HepG2 (cell line): ENCODE data around the gene ZNF264. TPM values are rescaled to one million over a fixed set of nuclear protein-coding genes. Genes with fewer than 3 reads are reported as not detected.

ENCODE experiments used
- ATF2 ChIP-seq: sonication (generic); formaldehyde crosslinking; IDR thresholded peaks from 2 replicates; pipeline ENCODE4 v1.4.0; 2020; ENCODE audit warnings: missing genetic modification reagents
- FOXP1 ChIP-seq, 2 experiments: fragments of 450-650 bp in 1 of 2; IDR thresholded peaks; 2 replicates each; pipeline ENCODE4 v1.6.1; 2017 to 2018; ENCODE audit warnings: antibody characterized with exemption in 1 of 2
- KLF12 ChIP-seq: sonication (generic); formaldehyde crosslinking; IDR thresholded peaks from 2 replicates; pipeline ENCODE4 v1.4.0; 2020; ENCODE audit warnings: missing genetic modification reagents, borderline replicate concordance
- MLLT10 ChIP-seq: sonication (generic); formaldehyde crosslinking; IDR thresholded peaks from 2 replicates; pipeline ENCODE4 v1.4.0; 2020; ENCODE audit warnings: missing genetic modification reagents
- NFE2 ChIP-seq: sonication (generic); formaldehyde crosslinking; IDR thresholded peaks from 2 replicates; pipeline ENCODE4 v1.4.0; 2020; ENCODE audit warnings: missing genetic modification reagents
- NFIB ChIP-seq: sonication (generic); formaldehyde crosslinking; IDR thresholded peaks from 2 replicates; pipeline ENCODE4 v1.9.0; 2021; ENCODE audit warnings: missing genetic modification reagents, mild to moderate bottlenecking, borderline replicate concordance
- RFX1 ChIP-seq: fragments of 450-650 bp; IDR thresholded peaks from 2 replicates; pipeline ENCODE4 v1.6.1; 2017
- SOX13 ChIP-seq, 3 experiments: fragments of 450-650 bp in 1 of 3; sonication (generic) in 1 of 3; formaldehyde crosslinking in 1 of 3; IDR thresholded peaks in 2 of 3; conservative IDR thresholded peaks in 1 of 3; 2 replicates each; pipeline versions ENCODE4 v1.5.0 to v1.6.1; 2016 to 2020; ENCODE audit warnings: antibody characterized with exemption in 1 of 3, mild to moderate bottlenecking in 1 of 3, missing compliant biosample characterization in 1 of 3, missing genetic modification reagents in 1 of 3, moderate library complexity in 1 of 3
- ZBTB25 ChIP-seq: IDR thresholded peaks from 2 replicates; pipeline ENCODE4 v1.6.1; 2018; ENCODE audit warnings: missing genetic modification reagents
- ZBTB4 ChIP-seq: sonication (generic); formaldehyde crosslinking; IDR thresholded peaks from 2 replicates; pipeline ENCODE4 v1.4.0; 2020; ENCODE audit warnings: missing genetic modification reagents, mild to moderate bottlenecking, borderline replicate concordance
- ZFP90 ChIP-seq: sonication (generic); formaldehyde crosslinking; IDR thresholded peaks from 2 replicates; pipeline ENCODE4 v1.8.0; 2022; ENCODE audit warnings: missing genetic modification reagents, mild to moderate bottlenecking, inconsistent platforms, borderline replicate concordance
- ZFY ChIP-seq: sonication (generic); formaldehyde crosslinking; IDR thresholded peaks from 2 replicates; pipeline ENCODE4 v1.4.0; 2020; ENCODE audit warnings: missing genetic modification reagents
- ZNF317 ChIP-seq: sonication (generic); formaldehyde crosslinking; IDR thresholded peaks from 2 replicates; pipeline ENCODE4 v1.5.0; 2020; ENCODE audit warnings: mild to moderate bottlenecking, missing genetic modification reagents
- ZNF556 ChIP-seq: sonication (generic); formaldehyde crosslinking; IDR thresholded peaks from 2 replicates; pipeline ENCODE4 v1.4.0; 2020; ENCODE audit warnings: mild to moderate bottlenecking, missing genetic modification reagents, borderline replicate concordance
- ZNF724P ChIP-seq: sonication (generic); formaldehyde crosslinking; IDR thresholded peaks from 2 replicates; pipeline ENCODE4 v1.8.0; 2022; ENCODE audit warnings: missing genetic modification reagents, borderline replicate concordance
- polyA plus RNA-seq, 8 experiments: library from polyadenylated mRNA; depleted of rRNA in 3 of 8; stranded (reverse) in 7 of 8; unstranded in 1 of 8; fragments of >200 nt; fragmentation: Illumina TruSeq in 4 of 8; extraction: Trizol in 4 of 8; gene quantifications; 2 replicates each; pipeline versions ENCODE4 v1.2.1 to v1.2.3, GENCODE V29; 2011 to 2016; ENCODE audit warnings: low read depth in 4 of 8, missing spikeins in 1 of 8, mixed read lengths in 1 of 8; ENCODE audit not compliant: insufficient read depth in 1 of 8
- total RNA-seq, 5 experiments: library from RNA; depleted of rRNA; stranded (reverse); fragments of >200 nt; fragmentation: Illumina TruSeq; extraction: Trizol; gene quantifications; 2 replicates each; pipeline ENCODE4 v1.2.3, GENCODE V29; 2016; ENCODE audit warnings: low read depth in 1 of 5
- TF ChIP-seq, protein P1 (sequence below): sonication (generic); formaldehyde crosslinking; IDR thresholded peaks from 2 replicates; pipeline ENCODE4 v1.4.0; 2020; ENCODE audit warnings: missing genetic modification reagents
- TF ChIP-seq, protein P2 (sequence below): IDR thresholded peaks from 2 replicates; pipeline ENCODE4 v1.6.1; 2016; ENCODE audit warnings: mild to moderate bottlenecking

Gene ZNF264
- total and polyA plus RNA-seq, 2 of the 13 experiments (the other 11 are each of a cell fraction or from before 2014, with no cell fraction given): 3.5 to 17.6 TPM

DNA sequence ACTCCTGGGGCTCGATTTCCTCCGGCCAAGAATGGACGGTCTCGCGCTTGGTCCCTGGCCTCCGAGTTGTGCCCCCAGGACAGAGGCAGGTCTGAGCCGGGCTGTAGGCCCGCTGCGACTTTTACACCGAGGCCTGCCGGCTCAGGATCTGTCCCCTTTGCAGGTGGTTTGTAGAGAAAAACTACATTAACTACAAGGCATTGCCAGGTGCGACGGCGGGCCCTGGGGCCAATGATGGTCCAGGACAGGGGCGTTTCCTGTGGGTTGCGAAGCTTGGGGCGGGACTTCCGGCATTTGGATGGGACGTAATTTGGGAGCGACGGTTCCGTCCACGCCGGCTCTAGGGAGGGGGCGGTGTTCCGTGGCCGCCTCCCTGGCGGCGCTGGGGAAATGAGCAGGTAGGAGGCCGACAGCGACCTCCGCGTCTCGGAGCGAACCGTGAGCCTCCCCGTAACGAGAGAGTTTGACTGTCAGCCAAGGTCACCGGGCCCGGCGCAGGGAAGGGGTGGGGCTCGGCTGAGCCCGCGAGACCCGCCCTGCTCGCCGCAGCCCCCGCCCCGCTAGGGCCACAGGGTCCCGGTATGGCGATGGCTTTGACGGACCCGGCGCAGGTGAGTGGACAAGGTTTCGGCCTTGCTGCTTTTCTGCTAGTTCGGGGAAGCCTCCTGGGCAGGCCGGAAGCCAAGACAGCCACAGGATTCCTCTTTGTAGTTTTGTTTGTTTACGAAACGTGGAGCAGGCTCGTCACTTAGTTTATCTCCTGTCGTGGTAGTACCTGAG lies 49.2 kb downstream of the ZNF264 start, which contains the start of gene ZNF805 (continued):
- no peak; the same call in 1 of the 2 replicates for TF ChIP-seq ZBTB4
- no peak for TF ChIP-seq NFIB (CRISPR knock-in tag)
- no peak for TF ChIP-seq MLLT10 (CRISPR knock-in tag)
- peak; percentile 98 for TF ChIP-seq ZBTB25 (CRISPR knock-in tag)
- TF ChIP-seq ZFY: peak; percentile 95
- TF ChIP-seq ZNF556 (CRISPR knock-in tag): peak; percentile 80; the same call in 1 of the 2 replicates
- no peak for TF ChIP-seq SOX13 (IDR thresholded peaks at IDR 0.05)
- TF ChIP-seq SOX13 (CRISPR knock-in tag; conservative IDR thresholded peaks at IDR 0.05 in 1 of 2, IDR thresholded peaks at IDR 0.05 in 1 of 2): peak in 1 of 2 experiments; percentile 23; a peak in 1 of 4 replicates
- no peak for TF ChIP-seq NFE2
- TF ChIP-seq KLF12 (CRISPR knock-in tag): peak; percentile 72
- no peak for TF ChIP-seq RFX1
- TF ChIP-seq FOXP1 (IDR thresholded peaks at IDR 0.05): no peak
- TF ChIP-seq FOXP1 (CRISPR knock-in tag; IDR thresholded peaks at IDR 0.05): no peak
- TF ChIP-seq, protein P1, sequence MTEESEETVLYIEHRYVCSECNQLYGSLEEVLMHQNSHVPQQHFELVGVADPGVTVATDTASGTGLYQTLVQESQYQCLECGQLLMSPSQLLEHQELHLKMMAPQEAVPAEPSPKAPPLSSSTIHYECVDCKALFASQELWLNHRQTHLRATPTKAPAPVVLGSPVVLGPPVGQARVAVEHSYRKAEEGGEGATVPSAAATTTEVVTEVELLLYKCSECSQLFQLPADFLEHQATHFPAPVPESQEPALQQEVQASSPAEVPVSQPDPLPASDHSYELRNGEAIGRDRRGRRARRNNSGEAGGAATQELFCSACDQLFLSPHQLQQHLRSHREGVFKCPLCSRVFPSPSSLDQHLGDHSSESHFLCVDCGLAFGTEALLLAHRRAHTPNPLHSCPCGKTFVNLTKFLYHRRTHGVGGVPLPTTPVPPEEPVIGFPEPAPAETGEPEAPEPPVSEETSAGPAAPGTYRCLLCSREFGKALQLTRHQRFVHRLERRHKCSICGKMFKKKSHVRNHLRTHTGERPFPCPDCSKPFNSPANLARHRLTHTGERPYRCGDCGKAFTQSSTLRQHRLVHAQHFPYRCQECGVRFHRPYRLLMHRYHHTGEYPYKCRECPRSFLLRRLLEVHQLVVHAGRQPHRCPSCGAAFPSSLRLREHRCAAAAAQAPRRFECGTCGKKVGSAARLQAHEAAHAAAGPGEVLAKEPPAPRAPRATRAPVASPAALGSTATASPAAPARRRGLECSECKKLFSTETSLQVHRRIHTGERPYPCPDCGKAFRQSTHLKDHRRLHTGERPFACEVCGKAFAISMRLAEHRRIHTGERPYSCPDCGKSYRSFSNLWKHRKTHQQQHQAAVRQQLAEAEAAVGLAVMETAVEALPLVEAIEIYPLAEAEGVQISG: peak; percentile 94
- no peak for TF ChIP-seq ZNF724P
- TF ChIP-seq ZNF317 (CRISPR knock-in tag): peak; percentile 70
- TF ChIP-seq ATF2 (CRISPR knock-in tag): no peak
- TF ChIP-seq ZFP90 (CRISPR knock-in tag): no peak
- TF ChIP-seq, protein P2, sequence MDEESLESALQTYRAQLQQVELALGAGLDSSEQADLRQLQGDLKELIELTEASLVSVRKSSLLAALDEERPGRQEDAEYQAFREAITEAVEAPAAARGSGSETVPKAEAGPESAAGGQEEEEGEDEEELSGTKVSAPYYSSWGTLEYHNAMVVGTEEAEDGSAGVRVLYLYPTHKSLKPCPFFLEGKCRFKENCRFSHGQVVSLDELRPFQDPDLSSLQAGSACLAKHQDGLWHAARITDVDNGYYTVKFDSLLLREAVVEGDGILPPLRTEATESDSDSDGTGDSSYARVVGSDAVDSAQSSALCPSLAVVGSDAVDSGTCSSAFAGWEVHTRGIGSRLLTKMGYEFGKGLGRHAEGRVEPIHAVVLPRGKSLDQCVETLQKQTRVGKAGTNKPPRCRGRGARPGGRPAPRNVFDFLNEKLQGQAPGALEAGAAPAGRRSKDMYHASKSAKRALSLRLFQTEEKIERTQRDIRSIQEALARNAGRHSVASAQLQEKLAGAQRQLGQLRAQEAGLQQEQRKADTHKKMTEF (CRISPR knock-in tag): peak; percentile 91
